HG02981 (cell line): ENCODE measurements around the gene KIF12.
A peak's percentile ranks its signal among the peaks of the same experiment; 100 is the strongest.

Source experiments
- ATAC-seq: cut with Tn5 transposase; IDR thresholded peaks from one replicate; pipeline ENCODE4 v1.9.1; 2021; ENCODE audit warnings: mild to moderate bottlenecking, moderate library complexity; ENCODE audit not compliant: unreplicated experiment

Gene KIF12

GRCh38 chr9:114123031-114123977 lies 24.2 kb upstream of the KIF12 start:
- ATAC-seq = no peak

GRCh38 chr9:114122136-114123027 lies 23.3 kb upstream of the KIF12 start:
- ATAC-seq = no peak

GRCh38 chr9:114121227-114122135 lies 22.4 kb upstream of the KIF12 start:
- no peak for ATAC-seq

- ATAC-seq = no peak
Measured at GRCh38 chr9:114120192-114121014, 21.3 kb upstream of the KIF12 start.

- no peak for ATAC-seq
Measured at GRCh38 chr9:114119242-114120191, 20.4 kb upstream of the KIF12 start.

- ATAC-seq = no peak
Measured at GRCh38 chr9:114117996-114118830, 19.1 kb upstream of the KIF12 start.

- no peak for ATAC-seq
Measured at GRCh38 chr9:114117614-114117995, 18.5 kb upstream of the KIF12 start.

- ATAC-seq = no peak
Measured at GRCh38 chr9:114116126-114116747, 17.1 kb upstream of the KIF12 start.

- ATAC-seq = no peak
Measured at GRCh38 chr9:114115654-114116125, 16.6 kb upstream of the KIF12 start.

GRCh38 chr9:114114364-114114763 lies 15.3 kb upstream of the KIF12 start:
- ATAC-seq = no peak

GRCh38 chr9:114112778-114113584 lies 13.9 kb upstream of the KIF12 start:
- no peak for ATAC-seq

GRCh38 chr9:114112325-114112724 lies 13.2 kb upstream of the KIF12 start:
- ATAC-seq = no peak

GRCh38 chr9:114110180-114110579 lies 11.1 kb upstream of the KIF12 start:
- ATAC-seq = no peak

- no peak for ATAC-seq
Measured at GRCh38 chr9:114109124-114109523, 10.0 kb upstream of the KIF12 start.

GRCh38 chr9:114108016-114108833 lies 9.1 kb upstream of the KIF12 start:
- peak; percentile 48 for ATAC-seq
